ENCODE results near the gene BICDL2. TPM values are rescaled to one million over a fixed set of nuclear protein-coding genes. Genes with fewer than 3 reads are reported as not detected.

The BICDL2 gene
- total and polyA plus RNA-seq, 2 donors (not counting 3 experiments of a cell fraction or from before 2014, with no cell fraction given) = not detected

- Histone ChIP-seq H3K4me3 (replicated peaks in 1 of 3; ENCODE audit: insufficient read depth in 1 of 3, low read depth in 1 of 3, low read length in 3 of 3) (no peak overlapping the region), H3K27ac (ENCODE audit: insufficient read depth, low read depth, low read length) (no peak overlapping the region), H2AFZ (ENCODE audit: low read depth, low read length) (no peak overlapping the region), H3K9me3 (replicated peaks; ENCODE audit: control insufficient read depth, insufficient read depth, low read length) (no peaks in the 10 kb centered on the region), H3K9me1 (replicated peaks; ENCODE audit: control insufficient read depth, extremely low read depth, insufficient read depth, low read length) (no peaks in the 10 kb centered on the region), H3K4me1 (ENCODE audit: control insufficient read depth, extremely low read depth, insufficient read depth, low read length) (no peaks in the 10 kb centered on the region), H3K27me3 (ENCODE audit: control insufficient read depth in 2 of 2, insufficient read depth in 2 of 2, low read length in 2 of 2) (peaks cover 16 to 27% of the 10 kb centered on the region in 2 experiments), H3K4me2 (ENCODE audit: insufficient read depth, low read length) (no peak overlapping the region), H4K20me1 (replicated peaks; ENCODE audit: control insufficient read depth, extremely low read depth, insufficient read depth, low read length) (no peaks in the 10 kb centered on the region), H3K9ac (replicated peaks; ENCODE audit: extremely low read depth, insufficient read depth, low read length) (no peak overlapping the region), H3K36me3 (ENCODE audit: control insufficient read depth in 2 of 2, extremely low read depth in 1 of 2, insufficient read depth in 2 of 2, low read length in 2 of 2) (no peaks in the 10 kb centered on the region), H3K79me2 (ENCODE audit: control insufficient read depth, insufficient read depth, low read length) (no peaks in the 10 kb centered on the region)
- ChIA-PET CTCF (interaction anchor here (3.4 to 14.7 kb wide), 2 partner anchors 19 to 79 kb away, joined by 13 to 200 read pairs; no protein-coding TSS in a partner anchor), POLR2A (no interaction called here)
- DNase-seq (ENCODE audit: low read depth, low spot score) = no peak
- intact Hi-C loops (cut with micrococcal nuclease) (no loop called here), dilution Hi-C loops (cut with MboI; ENCODE audit: extremely low pct_ligation_motif_present, low sequenced_read_pairs) (no loop called here)
- no TSS peak for BruUV-seq (replicated peaks)
- TF ChIP-seq GATA2 (IDR thresholded peaks at IDR 0.05; ENCODE audit: insufficient read depth, insufficient read length, low read depth, low read length) = no peak
- TF ChIP-seq FOS (IDR thresholded peaks at IDR 0.05; ENCODE audit: borderline replicate concordance, insufficient read depth, low read length) = no peak
- TF ChIP-seq CTCF (IDR thresholded peaks at IDR 0.05; ENCODE audit: extremely low read depth in 1 of 2, insufficient read depth in 1 of 2, low read depth in 1 of 2, low read length in 2 of 2) = no peak
- no peak for TF ChIP-seq MAX (IDR thresholded peaks at IDR 0.05; ENCODE audit: insufficient read depth, insufficient read length)
- TF ChIP-seq POLR2A (IDR thresholded peaks at IDR 0.05; ENCODE audit: low read depth, low read length) = no peak
- TF ChIP-seq POLR2AphosphoS5 (IDR thresholded peaks at IDR 0.05; ENCODE audit: insufficient read depth, low read depth, low read length) = no peak
- no peak for TF ChIP-seq MYC (IDR thresholded peaks at IDR 0.05; ENCODE audit: low read depth, low read length)
- no peak for TF ChIP-seq EZH2 (IDR thresholded peaks at IDR 0.05; ENCODE audit: borderline replicate concordance, low read depth, low read length, severe bottlenecking)
- TF ChIP-seq JUN (IDR thresholded peaks at IDR 0.05; ENCODE audit: borderline replicate concordance, insufficient read depth, insufficient read length, low read depth) = no peak
- FAIRE-seq = no peak
Observed at GRCh38 chr16:3050487-3050886, 13.7 kb upstream of the BICDL2 start.
